Tibial nerve (tissue), 3 donors: ENCODE measurements around the gene SH2D3A.

Experiments used
- POLR2A ChIP-seq, 2 donors: fragments of 450-650 bp; IDR thresholded peaks; one replicate each; pipeline ENCODE4 v1.6.1; 2017; ENCODE audit warnings: antibody characterized with exemption in 2 of 2, mild to moderate bottlenecking in 2 of 2, moderate library complexity in 2 of 2
- TF ChIP-seq, protein P1 (sequence below), 5 experiments: fragments of 200-600 bp in 3 of 5; fragments of 450-650 bp in 2 of 5; sonication (generic) in 3 of 5; IDR thresholded peaks; one replicate each; pipeline ENCODE4 v1.5.1; 2016 to 2019; ENCODE audit warnings: antibody characterized with exemption in 5 of 5, mild to moderate bottlenecking in 3 of 5, moderate library complexity in 2 of 5

DNA sequence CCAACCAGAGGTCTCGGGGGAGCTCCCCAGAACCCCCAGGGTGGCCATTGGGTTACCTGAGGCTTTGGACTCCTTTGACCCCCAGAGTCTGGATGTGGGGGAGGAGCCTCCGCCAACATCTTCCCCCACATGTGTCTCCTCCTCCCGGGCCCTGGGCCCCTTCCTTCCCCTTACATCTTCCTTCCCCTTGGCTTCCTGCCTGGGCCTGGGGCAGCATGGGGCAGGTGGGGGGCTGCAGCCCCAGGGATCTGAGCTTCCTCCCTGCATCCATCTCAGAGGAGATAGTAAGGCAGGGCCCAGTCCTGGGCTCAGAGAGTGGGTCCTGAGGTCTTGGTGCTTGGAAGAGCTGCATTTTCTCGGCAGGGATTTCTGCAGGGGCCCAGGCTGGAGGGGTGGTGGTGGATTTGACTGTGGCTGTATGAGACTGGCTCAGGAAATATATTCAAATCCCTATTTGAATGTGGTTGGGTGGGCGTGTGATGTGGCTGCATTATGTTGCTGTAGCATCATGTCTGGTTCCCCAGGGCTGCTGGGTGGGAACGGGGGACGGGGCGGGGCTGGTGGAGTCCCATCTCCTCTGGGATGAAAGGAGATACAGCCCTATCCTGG is 6.2 kb upstream of the SH2D3A start:
- TF ChIP-seq, protein P1, sequence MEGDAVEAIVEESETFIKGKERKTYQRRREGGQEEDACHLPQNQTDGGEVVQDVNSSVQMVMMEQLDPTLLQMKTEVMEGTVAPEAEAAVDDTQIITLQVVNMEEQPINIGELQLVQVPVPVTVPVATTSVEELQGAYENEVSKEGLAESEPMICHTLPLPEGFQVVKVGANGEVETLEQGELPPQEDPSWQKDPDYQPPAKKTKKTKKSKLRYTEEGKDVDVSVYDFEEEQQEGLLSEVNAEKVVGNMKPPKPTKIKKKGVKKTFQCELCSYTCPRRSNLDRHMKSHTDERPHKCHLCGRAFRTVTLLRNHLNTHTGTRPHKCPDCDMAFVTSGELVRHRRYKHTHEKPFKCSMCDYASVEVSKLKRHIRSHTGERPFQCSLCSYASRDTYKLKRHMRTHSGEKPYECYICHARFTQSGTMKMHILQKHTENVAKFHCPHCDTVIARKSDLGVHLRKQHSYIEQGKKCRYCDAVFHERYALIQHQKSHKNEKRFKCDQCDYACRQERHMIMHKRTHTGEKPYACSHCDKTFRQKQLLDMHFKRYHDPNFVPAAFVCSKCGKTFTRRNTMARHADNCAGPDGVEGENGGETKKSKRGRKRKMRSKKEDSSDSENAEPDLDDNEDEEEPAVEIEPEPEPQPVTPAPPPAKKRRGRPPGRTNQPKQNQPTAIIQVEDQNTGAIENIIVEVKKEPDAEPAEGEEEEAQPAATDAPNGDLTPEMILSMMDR (IDR thresholded peaks at IDR 0.05), result no peak
- TF ChIP-seq POLR2A (IDR thresholded peaks at IDR 0.05), result no peak
